Sigmoid colon (tissue), 4 donors: ENCODE measurements around the gene CDHR2.

Source experiments
- CTCF ChIP-seq, 4 experiments: fragments of 450-650 bp in 3 of 4; fragments of 200-600 bp in 1 of 4; IDR thresholded peaks; one replicate each; pipeline ENCODE4 v1.5.1; 2016 to 2019; ENCODE audit warnings: antibody characterized with exemption in 4 of 4, mild to moderate bottlenecking in 3 of 4, moderate library complexity in 2 of 4
- EP300 ChIP-seq, 4 donors: sonication (generic); formaldehyde crosslinking; IDR thresholded peaks; one replicate each; pipeline ENCODE4 v1.6.1; 2017; ENCODE audit warnings: antibody characterized with exemption in 4 of 4
- POLR2A ChIP-seq, 2 donors: fragments of 450-650 bp; IDR thresholded peaks; one replicate each; pipeline ENCODE4 v1.6.1; 2016; ENCODE audit warnings: antibody characterized with exemption in 2 of 2, mild to moderate bottlenecking in 2 of 2, moderate library complexity in 2 of 2
- POLR2AphosphoS5 ChIP-seq, 4 donors: sonication (generic); formaldehyde crosslinking; IDR thresholded peaks; one replicate each; pipeline ENCODE4 v1.6.1; 2017; ENCODE audit warnings: antibody characterized with exemption in 4 of 4

DNA sequence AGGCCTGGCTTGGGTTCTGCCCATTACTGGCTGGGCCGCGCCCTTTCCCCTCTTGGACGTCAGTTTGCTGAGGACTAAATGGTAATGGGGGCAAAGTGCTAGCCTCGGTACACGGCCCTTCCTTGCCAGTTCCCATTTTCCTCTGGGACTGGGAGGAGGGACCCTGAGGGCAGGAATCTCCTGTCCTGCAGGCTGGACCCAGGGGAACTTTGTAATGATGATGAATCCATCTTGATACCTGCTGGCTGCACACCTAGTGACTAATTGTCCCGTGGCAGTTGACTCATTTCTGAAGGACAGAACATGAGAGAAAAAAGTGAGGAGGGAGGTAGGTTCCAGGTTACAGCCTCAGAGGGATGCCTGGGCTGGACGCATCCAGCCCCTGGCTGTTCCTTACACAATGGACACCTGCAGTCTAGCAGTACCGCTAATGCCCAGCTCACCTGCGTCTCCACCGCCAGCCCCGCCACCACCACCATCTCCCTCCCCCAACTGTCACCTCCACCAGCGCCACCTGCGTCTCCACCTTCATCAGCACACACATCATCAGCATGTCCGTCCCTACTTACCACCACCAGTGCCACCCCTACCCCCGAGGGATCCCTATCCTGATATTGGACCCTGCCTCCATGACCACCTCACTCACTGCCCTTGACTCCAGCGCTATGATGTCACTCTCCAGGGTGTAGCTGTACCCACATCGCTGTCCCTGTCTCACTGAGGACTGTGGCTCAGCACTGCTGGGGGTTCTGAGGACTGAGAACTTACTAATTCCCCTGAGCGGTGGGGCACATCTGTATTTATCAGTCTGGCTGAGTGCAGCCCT, 4.3 kb downstream of the CDHR2 start:
- TF ChIP-seq POLR2A (IDR thresholded peaks at IDR 0.05) (no peak), EP300 (IDR thresholded peaks at IDR 0.05) (no peak), CTCF (IDR thresholded peaks at IDR 0.05) (no peak), POLR2AphosphoS5 (IDR thresholded peaks at IDR 0.05) (no peak)
